ENCODE measurements around the gene PPP1R3G.
A peak's percentile ranks its signal among the peaks of the same experiment; 100 is the strongest.

The PPP1R3G gene

GRCh38 chr6:5054245-5054873 is 30.8 kb upstream of the PPP1R3G start:
- TF ChIP-seq NFIC (IDR thresholded peaks at IDR 0.05) = no peak
- TF ChIP-seq TAF1 (IDR thresholded peaks at IDR 0.05; ENCODE audit: low read depth) = no peak
- no peak for TF ChIP-seq CREB1 (IDR thresholded peaks at IDR 0.05; ENCODE audit: low read depth)
- TF ChIP-seq MAX (IDR thresholded peaks at IDR 0.05) = no peak
- no peak for TF ChIP-seq ZBTB7A (IDR thresholded peaks at IDR 0.05; ENCODE audit: low read depth)
- TF ChIP-seq RAD21 (IDR thresholded peaks at IDR 0.05; ENCODE audit: low read depth) = no peak
- TF ChIP-seq TCF12 (IDR thresholded peaks at IDR 0.05; ENCODE audit: low read depth) = no peak
- no peak for TF ChIP-seq YY1 (IDR thresholded peaks at IDR 0.05; ENCODE audit: low read depth)
- TF ChIP-seq EGR1 (IDR thresholded peaks at IDR 0.05) = no peak
- TF ChIP-seq EP300 (IDR thresholded peaks at IDR 0.05; ENCODE audit: borderline replicate concordance) = no peak
- TF ChIP-seq, protein P1, sequence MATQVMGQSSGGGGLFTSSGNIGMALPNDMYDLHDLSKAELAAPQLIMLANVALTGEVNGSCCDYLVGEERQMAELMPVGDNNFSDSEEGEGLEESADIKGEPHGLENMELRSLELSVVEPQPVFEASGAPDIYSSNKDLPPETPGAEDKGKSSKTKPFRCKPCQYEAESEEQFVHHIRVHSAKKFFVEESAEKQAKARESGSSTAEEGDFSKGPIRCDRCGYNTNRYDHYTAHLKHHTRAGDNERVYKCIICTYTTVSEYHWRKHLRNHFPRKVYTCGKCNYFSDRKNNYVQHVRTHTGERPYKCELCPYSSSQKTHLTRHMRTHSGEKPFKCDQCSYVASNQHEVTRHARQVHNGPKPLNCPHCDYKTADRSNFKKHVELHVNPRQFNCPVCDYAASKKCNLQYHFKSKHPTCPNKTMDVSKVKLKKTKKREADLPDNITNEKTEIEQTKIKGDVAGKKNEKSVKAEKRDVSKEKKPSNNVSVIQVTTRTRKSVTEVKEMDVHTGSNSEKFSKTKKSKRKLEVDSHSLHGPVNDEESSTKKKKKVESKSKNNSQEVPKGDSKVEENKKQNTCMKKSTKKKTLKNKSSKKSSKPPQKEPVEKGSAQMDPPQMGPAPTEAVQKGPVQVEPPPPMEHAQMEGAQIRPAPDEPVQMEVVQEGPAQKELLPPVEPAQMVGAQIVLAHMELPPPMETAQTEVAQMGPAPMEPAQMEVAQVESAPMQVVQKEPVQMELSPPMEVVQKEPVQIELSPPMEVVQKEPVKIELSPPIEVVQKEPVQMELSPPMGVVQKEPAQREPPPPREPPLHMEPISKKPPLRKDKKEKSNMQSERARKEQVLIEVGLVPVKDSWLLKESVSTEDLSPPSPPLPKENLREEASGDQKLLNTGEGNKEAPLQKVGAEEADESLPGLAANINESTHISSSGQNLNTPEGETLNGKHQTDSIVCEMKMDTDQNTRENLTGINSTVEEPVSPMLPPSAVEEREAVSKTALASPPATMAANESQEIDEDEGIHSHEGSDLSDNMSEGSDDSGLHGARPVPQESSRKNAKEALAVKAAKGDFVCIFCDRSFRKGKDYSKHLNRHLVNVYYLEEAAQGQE (IDR thresholded peaks at IDR 0.05; ENCODE audit: low read depth) = no peak
- no peak for TF ChIP-seq TEAD4 (IDR thresholded peaks at IDR 0.05)
- no peak for TF ChIP-seq USF1 (IDR thresholded peaks at IDR 0.05)

- TF ChIP-seq, protein P1 (IDR thresholded peaks at IDR 0.05; ENCODE audit: low read depth) = peak; percentile 70
- TF ChIP-seq TEAD4 (IDR thresholded peaks at IDR 0.05) = no peak
These were observed 30.0 kb upstream of the PPP1R3G start for GRCh38 chr6:5055118-5055517.

DNA sequence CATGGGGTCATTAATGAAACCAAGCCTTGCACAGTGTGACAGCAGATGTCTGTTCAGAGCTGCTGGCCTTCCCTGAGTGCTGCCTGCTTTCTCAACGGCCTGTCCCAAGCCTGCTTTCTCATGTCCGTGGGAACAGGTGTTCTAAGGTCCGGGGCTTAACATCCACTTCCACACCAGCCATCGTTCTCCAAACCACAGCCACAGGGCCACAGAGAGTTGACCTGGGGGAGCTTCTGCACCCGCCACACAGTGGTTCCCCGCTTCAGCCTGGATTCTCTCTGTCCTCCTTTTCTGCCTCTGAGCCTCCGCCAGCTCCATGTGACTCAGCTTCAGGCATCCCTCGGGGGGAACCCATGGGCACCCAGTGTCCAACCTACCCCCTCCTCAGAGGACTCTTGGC is 26.9 kb upstream of the PPP1R3G start:
- no peak for TF ChIP-seq CREB1 (IDR thresholded peaks at IDR 0.05; ENCODE audit: low read depth)
- TF ChIP-seq, protein P1 (IDR thresholded peaks at IDR 0.05; ENCODE audit: low read depth) = no peak
- no peak for TF ChIP-seq EP300 (IDR thresholded peaks at IDR 0.05; ENCODE audit: borderline replicate concordance)
- no peak for TF ChIP-seq TCF12 (IDR thresholded peaks at IDR 0.05; ENCODE audit: low read depth)
- no peak for TF ChIP-seq MAX (IDR thresholded peaks at IDR 0.05)
- TF ChIP-seq TEAD4 (IDR thresholded peaks at IDR 0.05) = no peak
- no peak for TF ChIP-seq NFIC (IDR thresholded peaks at IDR 0.05)
- TF ChIP-seq RAD21 (IDR thresholded peaks at IDR 0.05; ENCODE audit: low read depth) = no peak
- no peak for TF ChIP-seq FOXM1 (IDR thresholded peaks at IDR 0.05; ENCODE audit: borderline replicate concordance, low read depth)
- no peak for TF ChIP-seq EGR1 (IDR thresholded peaks at IDR 0.05)
- TF ChIP-seq TAF1 (IDR thresholded peaks at IDR 0.05; ENCODE audit: low read depth) = no peak
- no peak for TF ChIP-seq YY1 (IDR thresholded peaks at IDR 0.05; ENCODE audit: low read depth)
- no peak for TF ChIP-seq CEBPB (IDR thresholded peaks at IDR 0.05)
- no peak for TF ChIP-seq ZBTB7A (IDR thresholded peaks at IDR 0.05; ENCODE audit: low read depth)
- no peak for TF ChIP-seq USF1 (IDR thresholded peaks at IDR 0.05)

- TF ChIP-seq, protein P1 (IDR thresholded peaks at IDR 0.05; ENCODE audit: low read depth) = no peak
- no peak for TF ChIP-seq YY1 (IDR thresholded peaks at IDR 0.05; ENCODE audit: low read depth)
- no peak for TF ChIP-seq TAF1 (IDR thresholded peaks at IDR 0.05; ENCODE audit: low read depth)
- TF ChIP-seq RAD21 (IDR thresholded peaks at IDR 0.05; ENCODE audit: low read depth) = no peak
- TF ChIP-seq ZBTB7A (IDR thresholded peaks at IDR 0.05; ENCODE audit: low read depth) = no peak
- no peak for TF ChIP-seq MAX (IDR thresholded peaks at IDR 0.05)
- no peak for TF ChIP-seq USF1 (IDR thresholded peaks at IDR 0.05)
- no peak for TF ChIP-seq NFIC (IDR thresholded peaks at IDR 0.05)
- no peak for TF ChIP-seq EP300 (IDR thresholded peaks at IDR 0.05; ENCODE audit: borderline replicate concordance)
- TF ChIP-seq CEBPB (IDR thresholded peaks at IDR 0.05) = no peak
- no peak for TF ChIP-seq TEAD4 (IDR thresholded peaks at IDR 0.05)
- no peak for TF ChIP-seq CREB1 (IDR thresholded peaks at IDR 0.05; ENCODE audit: low read depth)
- TF ChIP-seq TCF12 (IDR thresholded peaks at IDR 0.05; ENCODE audit: low read depth) = no peak
- no peak for TF ChIP-seq EGR1 (IDR thresholded peaks at IDR 0.05)
- TF ChIP-seq FOXM1 (IDR thresholded peaks at IDR 0.05; ENCODE audit: borderline replicate concordance, low read depth) = no peak
These were observed 25.9 kb upstream of the PPP1R3G start for GRCh38 chr6:5059036-5059896.
